ENCODE data around the gene SH3BP5. TPM values are rescaled to one million over a fixed set of nuclear protein-coding genes. Genes with fewer than 3 reads are reported as not detected.
A peak's percentile ranks its signal among the peaks of the same experiment; 100 is the strongest.

Gene SH3BP5
- total RNA-seq, 2 experiments from 2014 or later, result 2.0 to 2.4 TPM

DNA sequence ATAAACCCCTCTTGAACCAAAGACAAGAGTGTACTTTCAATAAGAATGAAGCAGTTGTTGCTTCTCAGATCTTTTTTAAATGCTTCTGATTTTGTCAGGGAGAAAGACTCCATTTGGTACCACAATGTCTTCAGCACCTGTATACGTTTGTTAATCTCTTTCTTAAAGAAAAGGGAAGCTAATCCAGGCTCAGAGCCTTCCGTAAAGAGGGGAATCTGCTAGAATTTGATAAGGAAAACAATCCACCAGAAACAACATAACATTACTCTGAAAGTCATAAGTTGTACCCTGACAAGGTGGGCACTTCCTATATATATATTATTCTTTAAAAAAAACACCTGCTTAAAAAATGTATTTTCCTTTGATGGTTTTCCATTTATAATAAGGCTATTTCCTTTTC lies 19.8 kb downstream of the SH3BP5 start:
- DNase-seq (no peak), ATAC-seq (no peak)
- ChIA-PET CTCF (interaction anchor here (0.7 to 6.7 kb wide), 5 partner anchors 19 to 65 kb away, joined by 3 to 38 read pairs (median 3); partner anchors contain the start of gene SH3BP5), POLR2A (interaction anchor here (0.7 to 1.4 kb wide), 2 partner anchors 8 to 41 kb away, joined by 3 to 7 read pairs; no protein-coding TSS in a partner anchor)
- Mint-ChIP-seq H3K4me1 (ENCODE audit: low read depth) (peaks cover 62% of the 10 kb centered on the region), H3K27me3 (no peaks in the 10 kb centered on the region), H3K4me3 (no peak overlapping the region), H3K9me3 (no peaks in the 10 kb centered on the region), H3K27ac (no peak overlapping the region), H3K36me3 (ENCODE audit: low read depth) (no peaks in the 10 kb centered on the region)
- intact Hi-C loops (cut with micrococcal nuclease), result loop anchor here (5.0 kb wide), 1 partner anchor 45 kb away; no protein-coding TSS in a partner anchor
- TF ChIP-seq CTCF (IDR thresholded peaks at IDR 0.05), result no peak

DNA sequence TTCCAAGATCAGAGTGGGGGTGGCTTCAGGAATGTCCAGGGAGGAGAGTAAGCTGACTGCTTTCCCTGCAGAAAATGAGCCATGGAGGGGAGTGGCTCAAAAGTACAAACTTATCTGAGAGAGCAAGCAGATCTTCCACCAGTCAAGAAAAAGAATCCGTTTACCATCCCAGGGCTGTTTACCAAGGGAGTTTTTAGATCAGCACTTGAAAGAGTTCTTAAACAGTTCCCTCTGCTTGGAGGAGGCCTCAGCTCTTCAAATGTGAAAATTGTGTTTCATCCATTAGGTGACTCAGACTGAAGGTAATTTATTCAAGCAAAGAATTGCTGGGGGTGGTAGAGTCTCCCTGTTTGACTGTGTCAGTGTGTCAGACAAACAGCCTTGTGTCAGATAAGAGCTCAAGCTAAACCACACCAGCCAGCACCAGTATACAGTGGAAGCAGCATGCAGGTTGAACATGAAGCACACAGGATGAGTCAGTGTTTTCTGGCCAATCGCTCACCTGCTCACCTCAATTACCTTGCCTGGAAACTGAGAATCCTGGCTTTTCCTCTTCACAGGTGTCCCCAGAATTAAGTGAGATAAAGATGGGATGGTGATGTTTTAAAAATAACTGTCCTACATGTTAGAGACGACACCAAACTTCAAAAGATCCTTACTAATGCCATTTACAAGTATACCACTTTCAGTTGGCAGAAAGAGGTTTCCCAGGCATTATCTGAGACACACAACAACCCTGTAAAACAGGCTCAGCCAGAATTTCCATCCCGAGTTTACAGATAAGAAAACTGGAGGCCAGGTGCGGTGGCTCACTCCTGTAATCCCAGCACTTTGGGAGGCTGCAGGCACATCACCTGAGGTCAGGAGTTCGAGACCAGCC lies 21.7 kb downstream of the SH3BP5 start:
- no peak for TF ChIP-seq CTCF (IDR thresholded peaks at IDR 0.05)
- no peaks in the 10 kb centered on the region for H3K9me3 Mint-ChIP-seq
- H3K36me3 Mint-ChIP-seq (ENCODE audit: low read depth), result no peaks in the 10 kb centered on the region
- H3K27ac Mint-ChIP-seq, result peak overlapping the region; percentile 75
- no peaks in the 10 kb centered on the region for H3K27me3 Mint-ChIP-seq
- intact Hi-C loops (cut with micrococcal nuclease), result loop anchor here (2.0 to 5.0 kb wide), 3 partner anchors 18 to 50 kb away; no protein-coding TSS in a partner anchor
- ChIA-PET CTCF (interaction anchor here (0.9 to 6.7 kb wide), 11 partner anchors 9 to 97 kb away, joined by 3 to 38 read pairs (median 3); partner anchors contain the start of gene SH3BP5), POLR2A (interaction anchor here (1.0 to 1.9 kb wide), 4 partner anchors 10 to 51 kb away, joined by 3 to 5 read pairs (median 4); no protein-coding TSS in a partner anchor)
- peak overlapping the region; percentile 15 for H3K4me3 Mint-ChIP-seq
- H3K4me1 Mint-ChIP-seq (ENCODE audit: low read depth), result peaks cover 51% of the 10 kb centered on the region
- peak; percentile 97 for ATAC-seq
- peak; percentile 85 for DNase-seq

GRCh38 chr3:15309662-15310335 lies 22.6 kb downstream of the SH3BP5 start:
- peaks cover 46% of the 10 kb centered on the region for H3K4me1 Mint-ChIP-seq (ENCODE audit: low read depth)

GRCh38 chr3:15307580-15307979 lies 24.8 kb downstream of the SH3BP5 start:
- Mint-ChIP-seq H3K27ac (no peak overlapping the region), H3K27me3 (no peaks in the 10 kb centered on the region), H3K36me3 (ENCODE audit: low read depth) (peaks cover 3% of the 10 kb centered on the region), H3K4me3 (no peak overlapping the region), H3K4me1 (ENCODE audit: low read depth) (peaks cover 37% of the 10 kb centered on the region), H3K9me3 (no peaks in the 10 kb centered on the region)
- ChIA-PET POLR2A (interaction anchor here (2.1 kb wide), 1 partner anchor 12 kb away, joined by 5 read pairs; no protein-coding TSS in a partner anchor), CTCF (interaction anchor here (1.3 to 6.7 kb wide), 2 partner anchors 24 to 40 kb away, joined by 4 to 38 read pairs; partner anchors contain the start of gene SH3BP5)
- ATAC-seq (no peak), DNase-seq (no peak)
- TF ChIP-seq CTCF (IDR thresholded peaks at IDR 0.05), result no peak
- intact Hi-C loops (cut with micrococcal nuclease), result no loop called here

More at GRCh38 chr3:15309662-15310335, 22.6 kb downstream of the SH3BP5 start:
- H3K27me3 Mint-ChIP-seq, result no peaks in the 10 kb centered on the region
- no peak for TF ChIP-seq CTCF (IDR thresholded peaks at IDR 0.05)
- ATAC-seq (peak; percentile 25), DNase-seq (peak; percentile 41)
- H3K4me3 Mint-ChIP-seq, result no peak overlapping the region
- H3K36me3 Mint-ChIP-seq (ENCODE audit: low read depth), result no peaks in the 10 kb centered on the region
- intact Hi-C loops (cut with micrococcal nuclease), result loop anchor here (2.0 to 5.0 kb wide), 3 partner anchors 17 to 51 kb away; no protein-coding TSS in a partner anchor
- POLR2A ChIA-PET, result interaction anchor here (1.0 to 1.9 kb wide), 4 partner anchors 11 to 52 kb away, joined by 3 to 5 read pairs (median 4); no protein-coding TSS in a partner anchor
- H3K9me3 Mint-ChIP-seq, result no peaks in the 10 kb centered on the region
- peak overlapping the region; percentile 75 for H3K27ac Mint-ChIP-seq
- CTCF ChIA-PET, result interaction anchor here (1.0 to 6.7 kb wide), 8 partner anchors 10 to 95 kb away, joined by 3 to 38 read pairs (median 4); partner anchors contain the start of gene SH3BP5
